ENCODE data around the gene PAM.
"Not testable (repeated sequence)": the region's sequence is repeated elsewhere in the genome, so short reads cannot be mapped to it uniquely, and the experiment has no call there.

Gene PAM

GRCh38 chr5:102901424-102902134, 146.5 kb downstream of the PAM start:
- no peak for DNase-seq (ENCODE audit: low read depth in 2 of 2)

GRCh38 chr5:102902135-102902448, 147.0 kb downstream of the PAM start:
- no peak for DNase-seq (ENCODE audit: low read depth in 2 of 2)

- DNase-seq (ENCODE audit: low read depth in 2 of 2): no peak
Observed at GRCh38 chr5:102902647-102903046, 147.5 kb downstream of the PAM start.

DNA sequence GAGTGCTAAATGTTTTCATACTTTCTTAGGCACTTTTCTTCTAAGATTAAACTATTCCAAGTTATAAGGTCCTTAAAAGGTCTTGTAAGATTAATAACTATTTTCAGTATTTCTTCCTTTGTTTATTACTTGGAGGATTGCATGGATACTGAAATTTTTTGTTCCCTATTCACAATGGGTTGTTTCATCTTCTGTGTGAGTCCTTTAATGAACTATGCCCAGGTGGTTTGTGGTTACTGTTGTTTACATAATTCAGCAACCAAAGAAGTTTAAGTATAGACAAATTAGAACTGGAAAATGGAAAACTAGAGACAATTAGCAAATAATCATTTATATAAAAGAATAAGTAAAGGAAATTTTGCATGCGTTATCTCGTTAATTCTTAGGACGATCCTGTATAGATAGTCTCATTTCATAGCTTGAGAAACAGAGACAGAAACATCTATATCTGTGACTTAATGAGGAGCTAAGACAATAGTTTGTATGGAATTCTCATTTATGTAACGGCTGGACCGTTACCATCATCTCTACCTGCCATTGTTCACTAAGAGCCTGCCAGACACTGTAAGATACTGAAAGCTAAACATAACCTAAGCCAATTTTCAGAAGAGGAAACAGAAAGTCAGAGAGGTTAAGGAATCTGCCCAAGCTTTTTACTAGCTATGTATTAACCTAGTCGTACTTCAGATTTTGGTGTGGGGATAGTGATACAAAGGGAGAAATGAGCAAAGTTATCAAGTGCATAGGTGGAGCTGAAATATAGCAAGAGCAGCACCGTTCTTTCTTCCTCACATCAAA, 148.2 kb downstream of the PAM start:
- no peak for DNase-seq (ENCODE audit: low read depth in 2 of 2)

DNA sequence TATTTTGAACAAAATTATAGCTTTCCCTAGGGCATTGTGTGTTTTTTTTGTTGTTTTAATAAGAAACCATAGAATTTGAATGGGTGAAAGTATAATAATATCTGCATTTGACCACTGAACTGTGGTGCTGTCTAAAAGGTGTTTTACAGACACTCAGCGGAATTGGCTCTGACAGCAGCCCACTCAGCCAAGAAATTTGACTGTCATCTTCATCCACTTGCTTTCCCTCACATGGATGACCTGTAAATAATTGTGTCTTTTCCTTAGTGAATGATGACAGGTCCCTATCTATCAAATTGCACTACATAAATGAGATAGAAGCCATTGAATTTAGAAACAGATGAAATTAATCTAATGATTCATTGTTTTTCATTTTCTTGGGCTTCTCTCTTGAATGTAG, 150.0 kb downstream of the PAM start:
- DNase-seq (ENCODE audit: low read depth in 2 of 2): no peak

DNA sequence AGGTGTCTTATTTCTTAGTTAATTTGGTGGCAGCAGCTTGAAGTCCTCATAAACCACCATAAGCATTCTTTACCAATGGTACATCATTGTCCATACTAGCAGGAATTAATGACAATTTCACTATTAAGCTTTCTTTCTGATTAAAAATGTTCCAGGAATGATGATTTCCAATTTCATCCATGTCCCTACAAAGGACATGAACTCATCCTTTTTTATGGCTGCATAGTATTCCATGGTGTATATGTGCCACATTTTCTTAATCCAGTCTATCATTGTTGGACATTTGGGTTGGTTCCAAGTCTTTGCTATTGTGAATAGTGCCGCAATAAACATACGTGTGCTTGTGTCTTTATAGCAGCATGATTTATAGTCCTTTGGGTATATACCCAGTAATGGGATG, 152.0 kb downstream of the PAM start:
- DNase-seq (ENCODE audit: low read depth in 2 of 2): not testable (repeated sequence)

DNA sequence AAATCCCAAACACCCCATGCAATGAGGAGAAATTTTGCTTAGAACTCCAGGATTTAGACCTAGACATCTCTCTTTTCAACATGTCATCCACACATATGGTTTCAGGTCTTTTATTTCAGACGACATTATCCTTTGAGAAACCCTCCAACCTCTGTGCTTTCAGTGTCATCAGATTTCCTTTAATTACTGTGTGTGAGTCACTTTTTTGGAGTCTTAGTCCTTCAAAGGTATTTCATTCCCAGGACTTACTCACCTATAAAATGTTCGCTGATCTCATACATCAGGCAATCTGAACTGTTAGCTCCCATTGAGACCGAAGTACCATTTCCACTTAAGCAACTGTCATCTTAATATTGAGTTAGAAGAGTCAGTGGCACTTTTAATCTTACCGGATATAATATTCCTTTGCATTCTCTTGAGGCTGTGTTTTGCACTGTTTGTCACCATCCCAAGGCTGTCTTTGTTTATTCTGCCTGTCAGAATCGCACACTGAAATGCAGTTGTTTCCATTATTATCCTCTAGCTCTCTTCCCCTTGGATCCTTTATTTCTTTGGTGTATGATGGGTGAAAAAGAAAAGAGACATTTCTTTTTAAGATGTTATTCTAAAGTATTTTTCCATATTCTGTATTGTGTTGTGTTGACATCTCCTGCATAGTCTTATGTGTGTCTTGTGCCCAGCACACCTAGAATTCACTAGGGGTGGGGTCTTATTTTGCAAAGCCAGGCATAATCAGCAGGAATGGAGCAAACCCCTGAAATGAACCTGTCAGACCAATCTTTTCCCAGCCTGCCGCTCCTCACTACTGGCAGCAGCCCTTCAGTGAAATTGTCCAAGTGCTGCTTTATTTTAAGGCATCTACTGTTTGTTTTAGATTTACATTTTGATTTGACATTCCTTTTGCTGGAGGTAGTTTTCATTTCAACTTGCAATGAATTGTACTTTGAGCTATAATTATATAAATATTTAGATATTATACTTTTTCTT, 155.4 kb downstream of the PAM start:
- DNase-seq (ENCODE audit: low read depth in 2 of 2): no peak

GRCh38 chr5:102911973-102912372, 156.9 kb downstream of the PAM start:
- DNase-seq (ENCODE audit: low read depth in 2 of 2): no peak

GRCh38 chr5:102916109-102916508, 161.0 kb downstream of the PAM start:
- DNase-seq (ENCODE audit: low read depth in 2 of 2): no peak

GRCh38 chr5:102918986-102919610, 164.0 kb downstream of the PAM start:
- DNase-seq (ENCODE audit: low read depth in 2 of 2): no peak

DNA sequence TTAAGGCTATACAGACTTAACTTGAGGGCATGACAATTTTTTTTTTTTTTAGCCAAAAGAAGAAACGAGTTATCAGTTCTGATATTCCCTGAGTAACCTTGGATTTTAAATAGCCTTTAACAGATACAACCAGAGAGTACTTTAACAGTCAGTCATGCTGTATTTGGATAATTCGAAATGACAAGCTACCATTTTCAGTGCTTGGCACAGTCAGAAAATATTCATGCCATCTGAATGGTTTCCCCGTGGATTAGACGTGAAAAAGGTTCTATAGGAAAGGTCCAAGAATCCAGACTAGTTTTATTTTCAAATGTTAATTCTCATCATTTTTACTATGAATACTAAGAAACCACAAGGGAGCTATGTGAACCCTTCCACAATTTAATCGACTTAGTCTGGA, 165.7 kb downstream of the PAM start:
- no peak for DNase-seq (ENCODE audit: low read depth in 2 of 2)

DNA sequence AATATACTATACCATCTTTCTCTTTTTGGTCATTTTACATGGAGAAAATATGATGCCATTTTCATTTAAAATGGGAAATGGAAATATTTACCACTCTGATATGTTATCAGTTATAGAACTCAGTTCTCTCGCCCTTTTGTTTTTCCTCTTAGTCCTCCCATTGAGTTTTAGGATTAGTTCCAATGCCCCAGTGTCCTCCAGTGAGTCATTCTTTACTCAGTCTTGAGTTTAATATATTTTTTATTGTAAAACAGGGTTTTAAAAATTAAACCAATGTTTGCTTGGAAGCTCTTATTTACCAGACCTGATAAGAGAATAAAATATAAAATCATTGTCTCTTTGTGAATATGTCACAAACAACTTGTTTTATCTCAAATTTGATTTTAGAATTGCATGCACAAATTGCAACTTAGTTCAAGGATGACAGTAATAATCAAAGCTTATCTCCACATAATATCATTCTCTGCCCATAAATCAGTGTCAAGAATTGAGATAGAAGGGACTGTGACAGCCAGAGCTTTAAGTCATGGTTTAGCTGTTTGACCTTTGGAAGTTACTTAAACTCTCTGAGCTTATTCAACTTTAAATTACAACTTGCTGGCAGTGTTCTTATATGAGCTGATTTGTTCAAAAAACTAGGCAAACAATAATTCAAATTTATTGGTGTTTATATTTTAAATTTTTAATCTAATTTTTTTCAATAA, 166.4 kb downstream of the PAM start:
- DNase-seq (ENCODE audit: low read depth in 2 of 2): no peak

DNA sequence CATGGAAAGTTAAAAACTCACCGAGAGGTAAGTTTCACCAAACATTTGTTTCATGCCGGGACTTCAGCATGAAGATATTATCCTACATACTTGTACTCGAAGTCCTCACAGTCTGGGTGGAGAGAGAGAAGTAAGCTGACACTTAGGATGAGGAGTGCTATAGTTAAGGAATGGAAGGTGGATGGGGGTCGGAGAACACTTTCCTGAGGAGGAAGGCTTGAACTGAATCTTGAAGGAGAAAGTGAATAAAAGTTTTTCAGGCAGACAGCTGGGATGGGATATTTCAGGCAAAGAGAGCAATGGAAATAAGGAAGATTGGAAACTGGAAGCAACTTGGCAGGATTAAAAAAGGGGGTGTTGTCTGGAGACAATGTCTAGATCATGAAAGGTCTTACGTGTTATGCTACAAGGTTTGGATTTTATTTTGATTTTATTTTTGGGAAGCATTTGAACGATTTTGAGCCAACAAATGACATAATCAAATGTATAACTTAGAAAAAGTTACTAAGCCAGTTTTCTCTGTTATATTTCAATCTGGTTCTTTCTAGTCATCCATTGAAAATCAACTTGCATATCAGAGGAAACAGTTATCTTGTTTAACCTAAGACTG, 167.1 kb downstream of the PAM start:
- no peak for DNase-seq (ENCODE audit: low read depth in 2 of 2)

DNA sequence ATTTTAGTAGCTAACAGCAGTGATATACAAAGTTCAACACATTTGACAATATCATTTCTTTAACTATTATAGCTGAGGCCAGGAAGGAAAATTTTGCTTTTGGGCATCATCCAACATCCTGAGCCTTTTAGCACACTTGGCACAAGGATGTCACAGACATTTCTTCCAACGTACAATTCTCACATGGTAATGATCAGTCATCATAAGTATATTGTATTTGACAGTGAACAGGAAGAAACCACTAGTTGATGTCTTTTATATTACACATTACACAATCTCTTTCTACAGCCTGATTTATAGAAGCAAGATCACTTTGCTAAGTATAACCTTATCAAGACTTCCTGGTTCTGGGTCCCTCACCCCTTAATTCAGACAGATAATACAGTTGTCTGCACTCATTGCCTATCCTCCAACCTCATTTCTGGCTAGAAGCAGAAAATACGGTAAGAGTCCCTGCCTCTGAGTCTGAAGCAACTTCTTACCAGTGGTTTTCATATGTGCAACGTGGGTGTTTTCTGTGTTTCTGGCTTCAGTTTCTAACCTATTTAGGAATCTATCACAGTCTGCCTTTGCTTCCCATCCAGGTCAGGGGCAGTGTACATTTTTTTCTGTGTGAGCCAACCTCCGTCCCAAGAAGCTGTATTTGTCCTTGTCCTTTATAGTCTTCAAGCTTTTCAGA, 167.8 kb downstream of the PAM start:
- DNase-seq (ENCODE audit: low read depth in 2 of 2): no peak

DNA sequence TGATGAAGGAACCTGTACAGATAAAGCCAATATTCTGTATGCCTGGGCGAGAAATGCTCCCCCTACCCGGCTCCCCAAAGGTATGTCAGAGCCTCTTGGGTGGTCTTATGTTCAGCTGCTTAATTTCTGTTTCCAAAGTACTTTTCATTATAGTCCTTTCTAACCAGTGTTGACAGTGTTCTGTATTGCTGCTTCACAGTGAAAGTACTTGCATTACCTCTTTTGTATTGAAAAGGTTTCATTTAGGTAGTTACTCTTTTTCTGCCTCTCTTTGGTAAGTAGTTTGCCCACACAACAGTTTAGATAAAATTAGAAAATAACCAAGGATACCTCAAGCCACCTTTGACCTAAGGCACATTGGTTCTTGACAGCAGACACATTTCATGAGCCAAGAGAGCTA, 169.9 kb downstream of the PAM start:
- DNase-seq (ENCODE audit: low read depth in 2 of 2): no peak

DNA sequence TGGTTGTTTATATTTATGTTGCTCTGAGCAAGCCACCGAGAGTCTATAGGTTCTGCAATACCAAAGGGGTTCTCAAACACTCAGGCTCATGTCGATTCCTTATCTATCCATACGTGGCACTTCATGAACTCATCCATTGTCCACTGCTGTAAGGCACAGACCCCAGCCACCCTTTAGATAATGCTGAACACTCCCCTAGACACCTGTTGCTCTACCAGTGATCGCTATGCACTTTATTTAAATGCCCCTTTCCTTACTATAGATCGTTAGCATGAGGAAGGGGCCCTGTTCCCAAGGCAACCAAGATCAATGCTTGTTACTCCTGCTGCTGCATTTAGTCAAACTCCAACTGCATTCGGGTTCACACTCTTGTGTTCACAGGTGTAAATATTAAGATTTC, 171.9 kb downstream of the PAM start:
- no peak for DNase-seq (ENCODE audit: low read depth in 2 of 2)

GRCh38 chr5:102930244-102930643, 175.1 kb downstream of the PAM start:
- DNase-seq (ENCODE audit: low read depth in 2 of 2): no peak

DNA sequence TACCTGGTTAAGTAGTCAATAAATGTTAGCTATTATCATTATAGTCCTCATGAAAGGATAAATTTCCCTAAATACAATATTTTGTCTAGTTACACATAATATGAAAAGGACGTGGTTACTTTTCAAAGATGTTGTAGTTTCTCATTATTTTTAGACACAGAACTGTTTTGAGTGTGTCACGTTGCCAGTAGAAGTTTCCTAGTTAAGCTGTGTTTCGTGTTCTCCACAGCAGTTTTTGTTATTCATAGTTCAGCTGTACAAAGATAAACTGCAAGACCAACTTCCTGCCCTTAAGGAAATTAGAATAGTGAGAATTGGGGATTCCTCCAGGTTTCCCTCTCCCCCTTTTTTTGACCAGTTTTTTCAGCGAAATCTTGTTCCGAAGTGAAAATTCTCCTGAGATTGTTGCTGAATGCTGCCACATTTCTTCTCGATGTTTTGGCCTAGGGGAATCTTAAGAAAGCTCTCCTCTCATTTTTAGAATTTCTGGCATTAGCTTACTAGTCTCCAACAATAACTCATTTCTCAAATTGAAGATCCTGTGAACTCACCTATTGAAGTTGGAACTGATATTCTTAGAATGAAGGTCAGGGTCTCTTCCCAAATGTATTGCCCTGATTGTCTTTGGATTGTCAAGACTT, 176.1 kb downstream of the PAM start:
- no peak for DNase-seq (ENCODE audit: low read depth in 2 of 2)

DNA sequence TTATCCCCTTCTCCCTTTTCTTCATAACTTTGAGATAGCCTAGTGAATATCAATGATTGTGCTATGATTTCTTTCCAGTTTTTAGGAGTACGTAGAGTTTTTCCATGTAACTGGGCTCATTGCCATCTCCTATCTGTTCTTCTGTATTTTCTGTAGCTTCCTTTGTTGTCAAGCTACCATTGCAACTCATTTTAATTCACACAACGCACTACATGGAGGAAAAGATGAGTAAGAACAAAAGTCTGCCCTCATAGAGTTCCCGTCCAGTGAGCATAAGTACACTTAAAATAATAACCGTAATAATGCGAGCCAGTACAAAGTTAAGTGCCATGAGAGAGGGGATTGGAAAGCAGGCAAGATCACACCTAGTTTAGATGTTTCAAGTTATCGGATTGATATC, 177.7 kb downstream of the PAM start:
- DNase-seq (ENCODE audit: low read depth in 2 of 2): no peak

GRCh38 chr5:102933316-102933715, 178.2 kb downstream of the PAM start:
- DNase-seq (ENCODE audit: low read depth in 2 of 2): no peak
